SK-N-SH treated with all-trans-retinoic acid at 6 μM for 48 hours (cell line): ENCODE results near the gene SAYSD1.

Experiments
- ATAC-seq: fragments of 200-7000 bp; cut with Tn5 transposase; 3 replicates; pipeline ENCODE4 v1.9.1; 2020; ENCODE audit warnings: mild to moderate bottlenecking, moderate library complexity
- ARNTL ChIP-seq: fragments of 450-650 bp; formaldehyde crosslinking; IDR thresholded peaks from 2 replicates; pipeline ENCODE4 v1.5.0; 2020; ENCODE audit warnings: low read depth, mild to moderate bottlenecking, moderate library complexity, borderline replicate concordance
- BACH2 ChIP-seq: fragments of 250-450 bp; sonication (Bioruptor Pico); IDR thresholded peaks from 2 replicates; pipeline ENCODE4 v1.9.0; 2021; ENCODE audit warnings: mild to moderate bottlenecking, borderline replicate concordance
- CREB5 ChIP-seq: fragments of 250-450 bp; sonication (Bioruptor Pico); IDR thresholded peaks from 2 replicates; pipeline ENCODE4 v1.5.1; 2020; ENCODE audit warnings: low read depth, mild to moderate bottlenecking, moderate library complexity
- CSDC2 ChIP-seq: fragments of 250-450 bp; sonication (Bioruptor Pico); IDR thresholded peaks from 2 replicates; pipeline ENCODE4 v1.5.0; 2020; ENCODE audit warnings: mild to moderate bottlenecking, moderate library complexity
- CSRNP3 ChIP-seq: fragments of 250-450 bp; sonication (Bioruptor Pico); IDR thresholded peaks from 2 replicates; pipeline ENCODE4 v1.5.1; 2021; ENCODE audit warnings: mild to moderate bottlenecking, moderate library complexity
- ESRRG ChIP-seq: fragments of 250-450 bp; sonication (Bioruptor Pico); IDR thresholded peaks from 2 replicates; pipeline ENCODE4 v1.6.1; 2021; ENCODE audit warnings: mild to moderate bottlenecking
- GLIS3 ChIP-seq: fragments of 250-450 bp; sonication (Bioruptor Pico); IDR thresholded peaks from 2 replicates; pipeline ENCODE4 v1.5.0; 2020; ENCODE audit warnings: mild to moderate bottlenecking, moderate library complexity
- ISL1 ChIP-seq: fragments of 250-450 bp; sonication (Bioruptor Pico); IDR thresholded peaks from 2 replicates; pipeline ENCODE4 v2.1.2; 2022; ENCODE audit warnings: mild to moderate bottlenecking, moderate library complexity
- OSR1 ChIP-seq: fragments of 250-450 bp; sonication (Bioruptor Pico); IDR thresholded peaks from 2 replicates; pipeline ENCODE4 v1.8.0; 2022; ENCODE audit warnings: moderate library complexity, mild to moderate bottlenecking, inconsistent platforms
- PATZ1 ChIP-seq: fragments of 250-450 bp; sonication (Bioruptor Pico); IDR thresholded peaks from 2 replicates; pipeline ENCODE4 v1.8.0; 2020; ENCODE audit warnings: mild to moderate bottlenecking, moderate library complexity, borderline replicate concordance
- POU6F1 ChIP-seq: fragments of 250-450 bp; sonication (Bioruptor Pico); IDR thresholded peaks from 2 replicates; pipeline ENCODE4 v1.8.0; 2021; ENCODE audit warnings: low read depth, mild to moderate bottlenecking, moderate library complexity, borderline replicate concordance
- PPARA ChIP-seq: fragments of 250-450 bp; sonication (Bioruptor Pico); IDR thresholded peaks from 2 replicates; pipeline ENCODE4 v1.5.0; 2020; ENCODE audit warnings: mild to moderate bottlenecking, borderline replicate concordance
- RARB ChIP-seq: fragments of 250-450 bp; sonication (Bioruptor Pico); IDR thresholded peaks from 2 replicates; pipeline ENCODE4 v1.8.0; 2021; ENCODE audit warnings: mild to moderate bottlenecking, moderate library complexity
- SNAI2 ChIP-seq: fragments of 250-450 bp; sonication (Bioruptor Pico); IDR thresholded peaks from 2 replicates; pipeline ENCODE4 v1.5.0; 2020; ENCODE audit warnings: mild to moderate bottlenecking, moderate library complexity
- TCF4 ChIP-seq: fragments of 250-450 bp; sonication (Bioruptor Pico); IDR thresholded peaks from 2 replicates; pipeline ENCODE4 v1.8.0; 2021; ENCODE audit warnings: mild to moderate bottlenecking, moderate library complexity, borderline replicate concordance
- TOX ChIP-seq: fragments of 250-450 bp; sonication (Bioruptor Pico); IDR thresholded peaks from 2 replicates; pipeline ENCODE4 v1.8.0; 2021; ENCODE audit warnings: mild to moderate bottlenecking, moderate library complexity, borderline replicate concordance
- ZC3H10 ChIP-seq: fragments of 250-450 bp; sonication (Bioruptor Pico); IDR thresholded peaks from 2 replicates; pipeline ENCODE4 v1.5.1; 2021; ENCODE audit warnings: mild to moderate bottlenecking, moderate library complexity
- ZFP3 ChIP-seq: fragments of 250-450 bp; sonication (Bioruptor Pico); IDR thresholded peaks from 2 replicates; pipeline ENCODE4 v1.5.0; 2020; ENCODE audit warnings: mild to moderate bottlenecking, moderate library complexity
- ZFP30 ChIP-seq: fragments of 450-650 bp; formaldehyde crosslinking; IDR thresholded peaks from 2 replicates; pipeline ENCODE4 v1.5.0; 2022; ENCODE audit warnings: mild to moderate bottlenecking, moderate library complexity
- ZNF70 ChIP-seq: fragments of 450-650 bp; formaldehyde crosslinking; IDR thresholded peaks from 2 replicates; pipeline ENCODE4 v1.5.0; 2020; ENCODE audit warnings: mild to moderate bottlenecking, moderate library complexity
- ZNF8 ChIP-seq: fragments of 450-650 bp; formaldehyde crosslinking; IDR thresholded peaks from 2 replicates; pipeline ENCODE4 v1.5.0; 2020; ENCODE audit warnings: mild to moderate bottlenecking, moderate library complexity

The SAYSD1 gene

GRCh38 chr6:39153766-39154397 is 38.9 kb upstream of the SAYSD1 start:
- no peak for TF ChIP-seq GLIS3
- TF ChIP-seq RARB (CRISPR knock-in tag) = no peak
- TF ChIP-seq CSRNP3 (CRISPR knock-in tag) = no peak
- TF ChIP-seq ZNF8 (CRISPR knock-in tag) = no peak
- TF ChIP-seq CREB5 (CRISPR knock-in tag) = no peak
- TF ChIP-seq ARNTL (CRISPR knock-in tag) = no peak
- no peak for TF ChIP-seq TCF4 (CRISPR knock-in tag)
- TF ChIP-seq BACH2 (CRISPR knock-in tag) = no peak
- TF ChIP-seq ISL1 (CRISPR knock-in tag) = no peak
- TF ChIP-seq SNAI2 (CRISPR knock-in tag) = no peak
- TF ChIP-seq PATZ1 (CRISPR knock-in tag) = no peak
- TF ChIP-seq ZC3H10 = no peak
- TF ChIP-seq PPARA (CRISPR knock-in tag) = no peak
- ATAC-seq = no peak

GRCh38 chr6:39152262-39152661 is 37.3 kb upstream of the SAYSD1 start:
- no peak for TF ChIP-seq ESRRG (CRISPR knock-in tag)
- no peak for TF ChIP-seq ZNF8 (CRISPR knock-in tag)

GRCh38 chr6:39151211-39151610 is 36.2 kb upstream of the SAYSD1 start:
- TF ChIP-seq OSR1 (no peak), ZC3H10 (no peak), ZFP30 (CRISPR knock-in tag) (no peak), PPARA (CRISPR knock-in tag) (no peak), ZFP3 (CRISPR knock-in tag) (no peak), SNAI2 (CRISPR knock-in tag) (no peak), GLIS3 (no peak), ARNTL (CRISPR knock-in tag) (no peak), TOX (CRISPR knock-in tag) (no peak), ZNF70 (CRISPR knock-in tag) (no peak), RARB (CRISPR knock-in tag) (no peak), CSDC2 (no peak), CREB5 (CRISPR knock-in tag) (no peak), POU6F1 (no peak)
- TF ChIP-seq, all 23 proteins: peak for 0
- ATAC-seq = no peak

More at GRCh38 chr6:39152262-39152661, 37.3 kb upstream of the SAYSD1 start:
- no peak for ATAC-seq
